Psoas muscle (tissue), 8 donors: ENCODE measurements around the gene UIMC1. TPM values are rescaled to one million over a fixed set of nuclear protein-coding genes. Genes with fewer than 3 reads are reported as not detected.

Source experiments
- ATAC-seq, 4 donors: fragments of 200-7000 bp; cut with Tn5 transposase; one replicate each; pipeline ENCODE4 v1.9.1; 2020; ENCODE audit warnings: moderate library complexity in 3 of 4, mild to moderate bottlenecking in 2 of 4
- DNase-seq, 2 donors: peaks; one replicate each; pipeline ENCODE4 v3.0.0-alpha.2; 2020
- H3K27ac ChIP-seq: fragments of 200-600 bp; one replicate; pipeline ENCODE4 v1.8.0; 2022
- H3K27me3 ChIP-seq, 3 donors: fragments of 200-600 bp in 1 of 3; one replicate each; pipeline versions ENCODE4 v1.6.1 to v1.8.0; 2013 to 2022; ENCODE audit warnings: low read length in 2 of 3, mild to moderate bottlenecking in 2 of 3, moderate library complexity in 1 of 3; ENCODE audit not compliant: insufficient read depth in 3 of 3
- H3K36me3 ChIP-seq, 2 donors: fragments of 200-600 bp in 1 of 2; one replicate each; pipeline versions ENCODE4 v1.6.1 to v1.8.0; 2013 to 2022; ENCODE audit warnings: low read depth in 1 of 2, mild to moderate bottlenecking in 1 of 2, moderate library complexity in 1 of 2; ENCODE audit not compliant: insufficient read depth in 1 of 2
- H3K4me1 ChIP-seq: fragments of 200-600 bp; one replicate; pipeline ENCODE4 v1.8.0; 2022
- H3K4me3 ChIP-seq: fragments of 200-600 bp; one replicate; pipeline ENCODE4 v1.8.0; 2022; ENCODE audit warnings: mild to moderate bottlenecking
- H3K9me3 ChIP-seq: fragments of 200-600 bp; one replicate; pipeline ENCODE4 v1.8.0; 2022
- CTCF ChIP-seq: fragments of 200-600 bp; IDR thresholded peaks from one replicate; pipeline ENCODE4 v1.8.0; 2022; ENCODE audit warnings: antibody characterized with exemption
- WGBS, 3 donors: extraction: QIAGEN DNeasy Blood & Tissue Kit; methylation state at CpG; one replicate each; pipeline versions ENCODE4 v1.1.6 to v1.1.7; 2013; 5-methylcytosine and 5-hydroxymethylcytosine counted together
- intact Hi-C, 2 donors: fragments of 100-400 bp; cut with DNase I; formaldehyde crosslinking; loops; one replicate each; pipeline versions ENCODE4 v1.11.0 to v1.14.2; 2022
- polyA plus RNA-seq, 3 donors: library from polyadenylated mRNA; stranded (reverse); fragments of 200-250 nt; gene quantifications; one replicate each; pipeline ENCODE4 v1.2.3, GENCODE V29; 2013
- total RNA-seq, 4 donors: library from RNA; stranded (reverse); fragmentation: NEBNext Ultra II Directional in 2 of 4; extraction: Animal tissue kit (Norgen Biotek cat#: 25700) in 2 of 4; gene quantifications; one replicate each; pipeline versions ENCODE4 v1.2.1 to v1.2.4, GENCODE V29; 2021 to 2023
- donor health status: healthy with polysubstance abuse.
- donor health status: DM: no; HTN: no; CAD: no; lungs with moderate emphysema.
- donor health status: Bipolar disorder and iron deficiency.
- donor health status: healthy.
- donor health status: DM: yes; HTN: yes; CAD: no.
- donor health status: DM: no; HTN: no; CAD: no.
- donor health status: DM: no; HTN: no; CAD: no.
- donor health status: DM: yes; HTN: yes; CAD: no.

The UIMC1 gene
- total and polyA plus RNA-seq, 7 donors: 12.7 to 40.0 (median 26.1) TPM

GRCh38 chr5:177024559-177024958 lies 18.0 kb upstream of the UIMC1 start:
- intact Hi-C loops: no loop called here
- Histone ChIP-seq H3K9me3 (no peaks in the 10 kb centered on the region), H3K4me1 (peaks cover 6% of the 10 kb centered on the region), H3K27me3 (no peaks in the 10 kb centered on the region), H3K27ac (peak overlapping the region; percentile 12), H3K36me3 (peaks cover 0 to 18% of the 10 kb centered on the region in 2 donors), H3K4me3 (no peak overlapping the region)
- no peak for TF ChIP-seq CTCF
- DNase-seq (no peak), ATAC-seq (no peak)
- WGBS, 3 donors: 88 to 100% (median 91%) methylated on average over 1 of the region's 1 CpG

- DNase-seq (no peak), ATAC-seq (peak in 3 of 4 donors; percentile 9 to 29 (median 15))
- intact Hi-C loops: no loop called here
- H3K9me3 ChIP-seq: no peaks in the 10 kb centered on the region
- peaks cover 6% of the 10 kb centered on the region for H3K4me1 ChIP-seq
- H3K4me3 ChIP-seq: peak overlapping the region; percentile 99
- peaks cover 0 to 18% of the 10 kb centered on the region in 2 donors for H3K36me3 ChIP-seq
- H3K27me3 ChIP-seq: no peaks in the 10 kb centered on the region
- no peak for TF ChIP-seq CTCF
- WGBS, 3 donors: 18 to 25% (median 21%) methylated on average over 6 of the region's 6 CpGs
- H3K27ac ChIP-seq: peak overlapping the region; percentile 78
Measured at GRCh38 chr5:177023303-177023664, 16.7 kb upstream of the UIMC1 start.

DNA sequence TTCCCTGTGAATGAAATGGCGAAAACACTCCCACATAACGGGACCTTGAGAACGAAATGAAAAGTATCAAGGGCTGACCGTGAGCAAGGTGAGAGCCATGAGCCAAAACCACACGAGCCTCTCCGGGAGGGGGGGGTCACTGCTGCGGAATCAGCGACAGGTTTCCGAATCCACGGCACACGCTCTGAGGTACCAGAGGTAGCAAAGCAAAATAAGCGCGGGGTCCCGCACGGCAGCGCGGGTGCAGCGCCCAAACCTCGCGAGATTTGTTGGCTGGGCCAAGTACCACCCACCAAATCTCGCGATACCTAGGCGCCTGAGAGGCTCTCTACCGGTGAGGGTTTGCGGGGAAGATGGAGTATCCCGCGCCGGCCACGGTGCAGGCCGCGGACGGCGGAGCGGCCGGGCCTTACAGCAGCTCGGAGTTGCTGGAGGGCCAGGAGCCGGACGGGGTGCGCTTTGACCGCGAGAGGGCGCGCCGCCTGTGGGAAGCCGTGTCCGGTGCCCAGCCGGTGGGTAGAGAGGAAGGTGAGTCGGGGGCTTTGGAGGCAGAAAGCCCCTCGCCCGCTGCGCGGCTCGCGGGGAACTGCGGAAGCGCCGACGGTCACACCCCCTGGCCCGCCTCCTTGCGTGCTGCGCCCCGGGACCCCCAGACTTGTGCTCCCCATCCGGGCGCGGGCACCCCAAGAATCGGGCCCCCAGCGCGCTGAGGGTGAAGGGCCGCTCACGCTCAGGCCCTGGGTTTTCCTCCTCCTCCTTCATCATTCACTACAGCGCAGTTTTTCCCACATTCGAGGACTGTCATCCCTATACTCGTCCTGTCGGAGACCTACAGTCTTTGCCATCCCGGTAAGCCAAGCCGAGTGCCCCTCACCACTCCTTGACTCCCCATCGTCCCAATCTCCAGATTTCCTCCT lies 16.1 kb upstream of the UIMC1 start, which contains the start of gene ZNF346:
Gene ZNF346, plus strand, starts transcription at position 311 of the 917 bp plus-strand sequence. Its CDS starts 43 bp downstream, at position 354.
- Histone ChIP-seq H3K36me3 (peaks cover 0 to 17% of the 10 kb centered on the region in 2 donors), H3K27me3 (no peaks in the 10 kb centered on the region), H3K27ac (peak within 1 kb of the TSS; percentile 78), H3K4me1 (peaks cover 6% of the 10 kb centered on the region), H3K4me3 (peak within 1 kb of the TSS; percentile 99), H3K9me3 (no peaks in the 10 kb centered on the region)
- 0 to 1% (median 1%) methylated on average over 54 to 77 of the region's 77 CpGs for WGBS, 3 donors
- DNase-seq (peak; percentile 89 to 95), ATAC-seq (peak; percentile 92 to 98 (median 95))
- peak; percentile 59 for TF ChIP-seq CTCF
- intact Hi-C loops: no loop called here

DNA sequence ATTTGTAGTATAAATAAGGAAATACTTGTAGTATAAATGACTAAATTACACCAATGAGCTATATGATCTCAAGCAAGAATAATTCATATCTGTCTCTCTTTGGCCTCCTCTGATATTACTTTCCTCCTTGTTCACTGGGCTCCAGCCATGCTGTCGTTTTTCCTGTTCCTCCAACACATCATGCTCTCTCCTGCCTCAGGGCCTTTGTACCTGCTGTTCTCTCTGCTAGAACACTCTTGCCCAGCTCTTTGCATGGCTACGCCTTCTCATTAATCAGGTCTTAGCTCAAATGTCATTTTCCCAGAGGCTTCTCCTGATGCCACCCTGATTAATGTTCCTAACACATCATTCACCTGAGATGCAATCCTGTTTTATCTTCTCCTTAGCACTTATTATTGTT lies 13.5 kb upstream of the UIMC1 start:
- WGBS, 3 donors: 91 to 100% (median 96%) methylated on average over 2 of the region's 2 CpGs
- Histone ChIP-seq H3K4me3 (no peak overlapping the region), H3K36me3 (peaks cover 0 to 7% of the 10 kb centered on the region in 2 donors), H3K27ac (no peak overlapping the region), H3K27me3 (no peaks in the 10 kb centered on the region), H3K4me1 (peaks cover 6% of the 10 kb centered on the region), H3K9me3 (no peaks in the 10 kb centered on the region)
- intact Hi-C loops: no loop called here
- DNase-seq (no peak), ATAC-seq (no peak)
- no peak for TF ChIP-seq CTCF
